Right atrium auricular region (tissue), 2 donors: ENCODE data around the gene FAM163B. TPM values are rescaled to one million over a fixed set of nuclear protein-coding genes. Genes with fewer than 3 reads are reported as not detected.

Source experiments
- DNase-seq: peaks from one replicate; pipeline ENCODE4 v3.0.0-alpha.2; 2019; ENCODE audit warnings: low spot score
- H3K27ac ChIP-seq, 2 donors: fragments of 200-600 bp; sonication (generic); 1 replicate in 1 of 2; 2 replicates in 1 of 2; pipeline ENCODE4 v1.5.1; 2016 to 2019
- H3K27me3 ChIP-seq, 2 donors: fragments of 200-600 bp; sonication (generic); one replicate each; pipeline versions ENCODE4 v1.5.1 to v1.6.0; 2017 to 2019
- H3K36me3 ChIP-seq: fragments of 200-600 bp; sonication (generic); one replicate; pipeline ENCODE4 v1.5.1; 2016
- H3K4me1 ChIP-seq, 2 donors: fragments of 200-600 bp; sonication (generic); one replicate each; pipeline versions ENCODE4 v1.5.1 to v1.6.0; 2017 to 2019
- H3K4me3 ChIP-seq, 2 donors: fragments of 200-600 bp; sonication (generic); 1 replicate in 1 of 2; 2 replicates in 1 of 2; pipeline ENCODE4 v1.5.1; 2017 to 2019; ENCODE audit warnings: mild to moderate bottlenecking in 1 of 2, moderate library complexity in 1 of 2
- H3K9me3 ChIP-seq, 2 donors: fragments of 200-600 bp; sonication (generic); one replicate each; pipeline ENCODE4 v1.5.1; 2019
- CTCF ChIP-seq, 2 donors: fragments of 200-600 bp; sonication (generic); IDR thresholded peaks; one replicate each; pipeline ENCODE4 v1.5.1; 2019; ENCODE audit warnings: antibody characterized with exemption in 2 of 2
- total RNA-seq, 2 donors: library from RNA; depleted of rRNA; stranded (reverse); fragments of >200 nt; gene quantifications; one replicate each; pipeline ENCODE4 v1.1.0, GENCODE V29; 2016

Gene FAM163B
- total RNA-seq: 1 to 10 TPM in 1 of 2 donors, not detected in 1; 1.7 TPM

DNA sequence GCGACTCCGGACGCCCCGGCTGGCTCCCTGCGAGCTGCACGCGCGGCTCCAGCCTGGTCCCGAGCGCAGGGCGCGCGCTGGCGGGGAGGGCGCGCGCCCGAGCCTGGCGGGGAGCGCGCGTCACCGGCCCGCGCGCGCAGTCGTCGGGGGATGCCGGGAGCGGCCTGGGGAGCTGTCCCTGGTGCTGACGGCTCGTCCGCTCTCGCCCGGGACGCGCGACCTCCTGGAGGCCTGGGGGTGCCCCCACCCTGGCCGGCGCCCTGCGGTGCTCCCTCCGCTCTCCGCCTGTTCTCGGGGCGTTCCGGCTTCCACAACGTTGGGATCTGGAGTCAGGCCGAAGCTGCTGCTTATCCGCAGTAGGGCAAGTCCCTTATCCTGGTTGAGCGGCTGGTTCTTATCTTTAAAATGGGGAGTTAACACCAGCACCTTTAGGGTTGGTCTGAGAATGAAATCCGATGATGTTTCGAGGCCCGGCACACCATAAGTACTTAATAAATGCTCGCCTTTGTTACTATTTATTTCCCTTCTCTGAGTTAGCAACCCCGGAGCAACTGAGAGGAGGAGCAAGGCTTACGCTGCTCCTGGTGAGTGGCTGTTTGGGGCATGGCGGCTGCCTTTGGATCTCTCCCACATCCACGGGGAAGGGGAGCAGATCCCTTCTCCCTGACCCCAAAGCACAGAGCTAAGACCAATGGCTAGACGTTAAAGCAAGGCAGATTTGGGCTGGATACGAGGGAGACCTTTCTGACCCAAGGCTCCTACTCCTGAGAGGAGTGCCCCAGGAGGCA is at the start of gene FAM163B:
Gene FAM163B (minus strand): TSS at position 79 of the 788 bp plus-strand sequence. CDS start 29,166 bp downstream, outside the sequence.
- Histone ChIP-seq H3K9me3 (no peaks in the 10 kb centered on the region), H3K27ac (no peak within 1 kb of the TSS), H3K36me3 (no peaks in the 10 kb centered on the region), H3K27me3 (peaks cover 5 to 7% of the 10 kb centered on the region in 2 donors), H3K4me1 (no peaks in the 10 kb centered on the region), H3K4me3 (peak within 1 kb of the TSS in 1 of 2 donors; percentile 15)
- no peak for TF ChIP-seq CTCF (IDR thresholded peaks at IDR 0.05)
- DNase-seq: no peak

- no peaks in the 10 kb centered on the region for H3K9me3 ChIP-seq
- no peaks in the 10 kb centered on the region for H3K27me3 ChIP-seq
- DNase-seq: no peak
Measured at GRCh38 chr9:133657120-133657661, 48.0 kb upstream of the FAM163B start.

GRCh38 chr9:133656211-133657119 is 47.3 kb upstream of the FAM163B start:
- no peaks in the 10 kb centered on the region for H3K27me3 ChIP-seq
- peaks cover 0 to 20% of the 10 kb centered on the region in 2 donors for H3K4me1 ChIP-seq
- H3K36me3 ChIP-seq: no peaks in the 10 kb centered on the region
- H3K27ac ChIP-seq: no peak overlapping the region
- no peak overlapping the region for H3K4me3 ChIP-seq
- no peaks in the 10 kb centered on the region for H3K9me3 ChIP-seq
- DNase-seq: no peak
- no peak for TF ChIP-seq CTCF (IDR thresholded peaks at IDR 0.05)

More at GRCh38 chr9:133657120-133657661, 48.0 kb upstream of the FAM163B start:
- H3K36me3 ChIP-seq: no peaks in the 10 kb centered on the region
- no peak overlapping the region for H3K4me3 ChIP-seq
- no peak overlapping the region for H3K27ac ChIP-seq
- H3K4me1 ChIP-seq: peaks cover 0 to 20% of the 10 kb centered on the region in 2 donors
- TF ChIP-seq CTCF (IDR thresholded peaks at IDR 0.05): peak in 1 of 2 donors; percentile 38

GRCh38 chr9:133655701-133656100 is 46.5 kb upstream of the FAM163B start:
- DNase-seq: no peak
- TF ChIP-seq CTCF (IDR thresholded peaks at IDR 0.05): no peak
- Histone ChIP-seq H3K4me1 (peaks cover 0 to 20% of the 10 kb centered on the region in 2 donors), H3K36me3 (no peaks in the 10 kb centered on the region), H3K4me3 (no peak overlapping the region), H3K9me3 (no peaks in the 10 kb centered on the region), H3K27ac (no peak overlapping the region), H3K27me3 (no peaks in the 10 kb centered on the region)

DNA sequence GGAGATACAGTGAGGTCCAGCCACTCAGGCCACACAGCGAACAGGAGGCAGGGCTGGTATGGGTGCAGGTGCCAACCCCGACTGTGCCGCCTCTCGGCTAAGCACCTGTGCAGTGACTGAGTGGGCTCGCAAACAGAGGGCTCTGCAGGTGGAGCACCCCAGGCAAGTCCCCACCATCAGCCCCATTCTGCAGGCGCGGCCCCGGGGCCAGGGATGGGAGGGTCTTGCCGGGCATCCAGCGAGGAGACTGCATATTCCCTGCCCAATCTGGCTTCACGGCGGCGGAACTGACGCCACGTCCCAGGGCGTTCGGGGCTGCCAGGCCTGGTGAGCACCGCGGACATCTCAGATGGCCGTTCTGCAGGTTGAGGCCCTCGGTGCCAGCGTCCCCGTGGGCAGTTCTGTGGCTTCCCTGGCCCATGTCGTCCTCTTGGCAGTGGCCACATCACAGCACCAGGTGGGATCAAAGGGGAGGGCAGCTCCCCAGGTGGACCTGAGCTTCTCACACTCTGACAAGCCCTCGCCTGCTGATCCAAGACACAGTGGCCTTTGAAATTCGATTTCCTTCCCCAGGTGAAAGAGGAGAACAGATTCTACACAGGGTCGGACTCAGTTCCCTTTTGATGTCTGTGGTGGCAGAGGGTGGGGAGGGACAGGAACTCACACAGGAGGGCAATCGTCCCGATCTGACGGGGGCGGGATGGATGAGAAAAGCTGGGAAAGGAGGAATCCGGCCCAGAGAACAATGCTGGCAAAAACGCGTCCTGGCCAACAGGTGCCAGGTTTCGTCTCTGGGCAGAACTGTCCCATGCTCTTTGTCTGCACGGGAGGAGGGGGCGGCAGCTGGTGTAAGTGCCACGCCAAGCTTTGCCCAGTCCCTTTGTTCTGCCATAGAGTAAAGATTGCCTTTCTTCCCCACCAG is 45.8 kb upstream of the FAM163B start:
- TF ChIP-seq CTCF (IDR thresholded peaks at IDR 0.05): no peak
- no peaks in the 10 kb centered on the region for H3K27me3 ChIP-seq
- no peak for DNase-seq

More for the DNA sequence above, 45.8 kb upstream of the FAM163B start:
- no peaks in the 10 kb centered on the region for H3K36me3 ChIP-seq
- no peak overlapping the region for H3K4me3 ChIP-seq
- H3K27ac ChIP-seq: no peak overlapping the region
- H3K4me1 ChIP-seq: peaks cover 0 to 20% of the 10 kb centered on the region in 2 donors
- H3K9me3 ChIP-seq: no peaks in the 10 kb centered on the region
